Tibial artery (tissue), 4 donors: ENCODE data around the gene HES5.

Source experiments
- DNase-seq, 2 donors: peaks; one replicate each; pipeline ENCODE4 v3.0.0-alpha.2; 2019
- H3K27ac ChIP-seq, 2 donors: fragments of 200-600 bp; sonication (generic) in 1 of 2; 1 replicate in 1 of 2; 2 replicates in 1 of 2; pipeline ENCODE4 v1.5.1; 2018 to 2019; ENCODE audit warnings: mild to moderate bottlenecking in 1 of 2
- H3K27me3 ChIP-seq, 2 donors: fragments of 200-600 bp; sonication (generic) in 1 of 2; one replicate each; pipeline versions ENCODE4 v1.5.1 to v1.6.0; 2016 to 2019
- H3K36me3 ChIP-seq, 3 donors: fragments of 200-600 bp; sonication (generic) in 2 of 3; one replicate each; pipeline ENCODE4 v1.5.1; 2016 to 2019; ENCODE audit warnings: mild to moderate bottlenecking in 2 of 3
- H3K4me1 ChIP-seq, 4 donors: fragments of 200-600 bp; sonication (generic) in 2 of 4; 1 replicate in 3 of 4; 2 replicates in 1 of 4; pipeline ENCODE4 v1.5.1; 2016 to 2019
- H3K4me3 ChIP-seq, 2 donors: fragments of 200-600 bp; sonication (generic) in 1 of 2; 1 replicate in 1 of 2; 2 replicates in 1 of 2; pipeline ENCODE4 v1.5.1; 2018 to 2019; ENCODE audit warnings: mild to moderate bottlenecking in 2 of 2
- H3K9me3 ChIP-seq, 3 donors: fragments of 200-600 bp; sonication (generic) in 1 of 3; one replicate each; pipeline ENCODE4 v1.5.1; 2016 to 2019
- CTCF ChIP-seq, 2 experiments: fragments of 200-600 bp in 1 of 2; fragments of 450-650 bp in 1 of 2; IDR thresholded peaks; one replicate each; pipeline ENCODE4 v1.5.1; 2017 to 2019; ENCODE audit warnings: antibody characterized with exemption in 2 of 2, mild to moderate bottlenecking in 1 of 2, moderate library complexity in 1 of 2
- intact Hi-C: fragments of 100-400 bp; cut with DNase I; formaldehyde crosslinking; loops from one replicate; pipeline ENCODE4 v1.15.0; 2023; ENCODE audit warnings: low total_unique reads

The HES5 gene

GRCh38 chr1:2494323-2494693, 35.8 kb downstream of the HES5 start:
- no peak overlapping the region for H3K4me3 ChIP-seq
- H3K9me3 ChIP-seq: no peaks in the 10 kb centered on the region
- TF ChIP-seq CTCF (IDR thresholded peaks at IDR 0.05): no peak
- peaks cover 0 to 80% of the 10 kb centered on the region in 2 donors for H3K27me3 ChIP-seq
- no peaks in the 10 kb centered on the region for H3K36me3 ChIP-seq
- H3K27ac ChIP-seq: no peak overlapping the region
- no peaks in the 10 kb centered on the region for H3K4me1 ChIP-seq
- DNase-seq: no peak
- intact Hi-C loops: no loop called here

- Histone ChIP-seq H3K27ac (no peak overlapping the region), H3K4me3 (no peak overlapping the region), H3K36me3 (no peaks in the 10 kb centered on the region), H3K27me3 (peaks cover 0 to 76% of the 10 kb centered on the region in 2 donors), H3K9me3 (peaks cover 0 to 3% (median 0%) of the 10 kb centered on the region in 3 donors), H3K4me1 (no peaks in the 10 kb centered on the region)
- TF ChIP-seq CTCF (IDR thresholded peaks at IDR 0.05): no peak
- no peak for DNase-seq
- intact Hi-C loops: no loop called here
These were observed 36.3 kb downstream of the HES5 start for GRCh38 chr1:2493691-2494322.

- Histone ChIP-seq H3K36me3 (no peaks in the 10 kb centered on the region), H3K4me1 (no peaks in the 10 kb centered on the region), H3K9me3 (peaks cover 0 to 9% (median 4%) of the 10 kb centered on the region in 3 donors), H3K27me3 (peaks cover 0 to 70% of the 10 kb centered on the region in 2 donors), H3K4me3 (no peak overlapping the region), H3K27ac (no peak overlapping the region)
- no peak for DNase-seq
- no peak for TF ChIP-seq CTCF (IDR thresholded peaks at IDR 0.05)
- intact Hi-C loops: no loop called here
These were observed 36.8 kb downstream of the HES5 start for GRCh38 chr1:2493218-2493617.

GRCh38 chr1:2492091-2492490, 38.0 kb downstream of the HES5 start:
- no peak for TF ChIP-seq CTCF (IDR thresholded peaks at IDR 0.05)
- Histone ChIP-seq H3K9me3 (peaks cover 0 to 12% (median 4%) of the 10 kb centered on the region in 3 donors), H3K36me3 (no peaks in the 10 kb centered on the region), H3K27ac (no peak overlapping the region), H3K4me1 (no peaks in the 10 kb centered on the region), H3K27me3 (peaks cover 0 to 59% of the 10 kb centered on the region in 2 donors), H3K4me3 (no peak overlapping the region)
- DNase-seq: no peak
- intact Hi-C loops: no loop called here

GRCh38 chr1:2489615-2490014, 40.4 kb downstream of the HES5 start:
- H3K27me3 ChIP-seq: peaks cover 0 to 49% of the 10 kb centered on the region in 2 donors
- H3K9me3 ChIP-seq: peaks cover 0 to 12% (median 4%) of the 10 kb centered on the region in 3 donors
- H3K27ac ChIP-seq: no peak overlapping the region
- intact Hi-C loops: no loop called here
- no peaks in the 10 kb centered on the region for H3K4me1 ChIP-seq
- DNase-seq: no peak
- TF ChIP-seq CTCF (IDR thresholded peaks at IDR 0.05): no peak
- H3K36me3 ChIP-seq: no peaks in the 10 kb centered on the region
- no peak overlapping the region for H3K4me3 ChIP-seq

- peaks cover 0 to 12% (median 4%) of the 10 kb centered on the region in 3 donors for H3K9me3 ChIP-seq
- H3K4me1 ChIP-seq: no peaks in the 10 kb centered on the region
- H3K4me3 ChIP-seq: no peak overlapping the region
- no peaks in the 10 kb centered on the region for H3K36me3 ChIP-seq
- no peak overlapping the region for H3K27ac ChIP-seq
- H3K27me3 ChIP-seq: peaks cover 0 to 49% of the 10 kb centered on the region in 2 donors
- DNase-seq: no peak
- no peak for TF ChIP-seq CTCF (IDR thresholded peaks at IDR 0.05)
- intact Hi-C loops: no loop called here
These were observed 41.4 kb downstream of the HES5 start for GRCh38 chr1:2488688-2489087.
